Sigmoid colon (tissue), 4 donors: ENCODE results near the gene RPP40.

Source experiments
- CTCF ChIP-seq, 4 experiments: fragments of 450-650 bp in 3 of 4; fragments of 200-600 bp in 1 of 4; IDR thresholded peaks; one replicate each; pipeline ENCODE4 v1.5.1; 2016 to 2019; ENCODE audit warnings: antibody characterized with exemption in 4 of 4, mild to moderate bottlenecking in 3 of 4, moderate library complexity in 2 of 4
- POLR2A ChIP-seq, 2 donors: fragments of 450-650 bp; IDR thresholded peaks; one replicate each; pipeline ENCODE4 v1.6.1; 2016; ENCODE audit warnings: antibody characterized with exemption in 2 of 2, mild to moderate bottlenecking in 2 of 2, moderate library complexity in 2 of 2
- POLR2AphosphoS5 ChIP-seq, 4 donors: sonication (generic); formaldehyde crosslinking; IDR thresholded peaks; one replicate each; pipeline ENCODE4 v1.6.1; 2017; ENCODE audit warnings: antibody characterized with exemption in 4 of 4

GRCh38 chr6:5028301-5028700 lies 24.5 kb upstream of the RPP40 start:
- no peak for TF ChIP-seq CTCF (IDR thresholded peaks at IDR 0.05)
- no peak for TF ChIP-seq POLR2A (IDR thresholded peaks at IDR 0.05)
- no peak for TF ChIP-seq POLR2AphosphoS5 (IDR thresholded peaks at IDR 0.05)
